ENCODE data around the gene TMEM114.

DNA sequence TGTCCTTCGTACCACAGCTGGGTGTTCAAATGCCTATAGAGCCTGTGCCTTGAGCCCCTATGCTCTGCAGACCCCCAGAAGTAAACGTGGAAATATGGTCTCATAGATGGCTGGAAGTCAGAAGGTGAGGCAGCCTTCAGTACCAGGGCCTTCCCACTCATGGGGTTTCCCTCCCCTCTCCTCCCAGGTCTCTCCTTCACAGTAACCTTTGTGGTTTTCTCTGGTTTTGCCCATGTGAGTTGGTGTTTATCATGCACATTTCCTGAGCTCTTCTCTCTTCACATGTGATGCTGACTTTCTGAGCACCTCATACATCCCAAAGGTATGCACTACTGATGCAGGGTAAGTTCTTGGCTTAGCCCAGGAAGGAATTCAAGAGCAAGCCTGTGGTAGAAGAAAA lies 35.4 kb downstream of the TMEM114 start:
- TF ChIP-seq, protein P1, sequence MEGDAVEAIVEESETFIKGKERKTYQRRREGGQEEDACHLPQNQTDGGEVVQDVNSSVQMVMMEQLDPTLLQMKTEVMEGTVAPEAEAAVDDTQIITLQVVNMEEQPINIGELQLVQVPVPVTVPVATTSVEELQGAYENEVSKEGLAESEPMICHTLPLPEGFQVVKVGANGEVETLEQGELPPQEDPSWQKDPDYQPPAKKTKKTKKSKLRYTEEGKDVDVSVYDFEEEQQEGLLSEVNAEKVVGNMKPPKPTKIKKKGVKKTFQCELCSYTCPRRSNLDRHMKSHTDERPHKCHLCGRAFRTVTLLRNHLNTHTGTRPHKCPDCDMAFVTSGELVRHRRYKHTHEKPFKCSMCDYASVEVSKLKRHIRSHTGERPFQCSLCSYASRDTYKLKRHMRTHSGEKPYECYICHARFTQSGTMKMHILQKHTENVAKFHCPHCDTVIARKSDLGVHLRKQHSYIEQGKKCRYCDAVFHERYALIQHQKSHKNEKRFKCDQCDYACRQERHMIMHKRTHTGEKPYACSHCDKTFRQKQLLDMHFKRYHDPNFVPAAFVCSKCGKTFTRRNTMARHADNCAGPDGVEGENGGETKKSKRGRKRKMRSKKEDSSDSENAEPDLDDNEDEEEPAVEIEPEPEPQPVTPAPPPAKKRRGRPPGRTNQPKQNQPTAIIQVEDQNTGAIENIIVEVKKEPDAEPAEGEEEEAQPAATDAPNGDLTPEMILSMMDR (IDR thresholded peaks at IDR 0.05) = no peak
- TF ChIP-seq POLR2A (IDR thresholded peaks at IDR 0.05) (no peak), EP300 (IDR thresholded peaks at IDR 0.05) (no peak)
